Panc1 (cell line): Measurements from ENCODE around the gene AKAP12.

Experiments used
- POLR2AphosphoS5 ChIP-seq: IDR thresholded peaks from 2 replicates; pipeline ENCODE4 v1.6.1; 2012; ENCODE audit warnings: mild to moderate bottlenecking, low read depth, low read length, moderate library complexity
- SIN3A ChIP-seq: IDR thresholded peaks from 2 replicates; pipeline ENCODE4 v1.6.1; 2012; ENCODE audit warnings: low read depth, mild to moderate bottlenecking, low read length, moderate library complexity, borderline replicate concordance; ENCODE audit not compliant: insufficient read depth
- TCF7L2 ChIP-seq: IDR thresholded peaks from 2 replicates; pipeline ENCODE4 v1.6.1; 2011; ENCODE audit warnings: mild to moderate bottlenecking, low read depth, low read length, inconsistent platforms
- TF ChIP-seq, protein P1 (sequence below): fragments of 450-650 bp; IDR thresholded peaks from 2 replicates; pipeline ENCODE4 v1.5.1; 2017; ENCODE audit warnings: mild to moderate bottlenecking
- TF ChIP-seq, protein P2 (sequence below), 2 experiments: IDR thresholded peaks; 2 replicates each; pipeline ENCODE4 v1.6.1; 2011 to 2012; ENCODE audit warnings: low read depth in 2 of 2, control low read depth in 1 of 2, low read length in 1 of 2, mild to moderate bottlenecking in 1 of 2, moderate library complexity in 1 of 2; ENCODE audit not compliant: insufficient read depth in 1 of 2

DNA sequence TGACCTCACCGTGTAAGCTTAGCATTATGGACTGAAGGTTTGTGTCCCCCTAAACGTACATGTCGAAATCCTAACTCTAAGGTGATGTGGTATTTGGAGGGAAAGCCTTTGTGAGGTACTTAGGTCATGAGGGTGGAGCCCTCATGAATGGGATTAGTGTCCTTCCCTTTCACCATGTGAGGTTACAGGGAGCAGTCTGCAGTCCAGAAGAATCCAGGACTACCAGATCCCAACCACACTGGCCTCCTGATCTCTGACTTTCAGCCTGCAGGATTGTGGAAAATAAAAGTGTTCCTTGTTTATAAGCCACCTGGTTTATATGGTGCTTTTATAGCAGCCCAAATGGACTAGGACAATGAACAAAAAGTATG is 78.2 kb downstream of the AKAP12 start:
- TF ChIP-seq, protein P1, sequence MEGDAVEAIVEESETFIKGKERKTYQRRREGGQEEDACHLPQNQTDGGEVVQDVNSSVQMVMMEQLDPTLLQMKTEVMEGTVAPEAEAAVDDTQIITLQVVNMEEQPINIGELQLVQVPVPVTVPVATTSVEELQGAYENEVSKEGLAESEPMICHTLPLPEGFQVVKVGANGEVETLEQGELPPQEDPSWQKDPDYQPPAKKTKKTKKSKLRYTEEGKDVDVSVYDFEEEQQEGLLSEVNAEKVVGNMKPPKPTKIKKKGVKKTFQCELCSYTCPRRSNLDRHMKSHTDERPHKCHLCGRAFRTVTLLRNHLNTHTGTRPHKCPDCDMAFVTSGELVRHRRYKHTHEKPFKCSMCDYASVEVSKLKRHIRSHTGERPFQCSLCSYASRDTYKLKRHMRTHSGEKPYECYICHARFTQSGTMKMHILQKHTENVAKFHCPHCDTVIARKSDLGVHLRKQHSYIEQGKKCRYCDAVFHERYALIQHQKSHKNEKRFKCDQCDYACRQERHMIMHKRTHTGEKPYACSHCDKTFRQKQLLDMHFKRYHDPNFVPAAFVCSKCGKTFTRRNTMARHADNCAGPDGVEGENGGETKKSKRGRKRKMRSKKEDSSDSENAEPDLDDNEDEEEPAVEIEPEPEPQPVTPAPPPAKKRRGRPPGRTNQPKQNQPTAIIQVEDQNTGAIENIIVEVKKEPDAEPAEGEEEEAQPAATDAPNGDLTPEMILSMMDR = no peak
- no peak for TF ChIP-seq SIN3A
- TF ChIP-seq POLR2AphosphoS5 = no peak
- TF ChIP-seq, protein P2, sequence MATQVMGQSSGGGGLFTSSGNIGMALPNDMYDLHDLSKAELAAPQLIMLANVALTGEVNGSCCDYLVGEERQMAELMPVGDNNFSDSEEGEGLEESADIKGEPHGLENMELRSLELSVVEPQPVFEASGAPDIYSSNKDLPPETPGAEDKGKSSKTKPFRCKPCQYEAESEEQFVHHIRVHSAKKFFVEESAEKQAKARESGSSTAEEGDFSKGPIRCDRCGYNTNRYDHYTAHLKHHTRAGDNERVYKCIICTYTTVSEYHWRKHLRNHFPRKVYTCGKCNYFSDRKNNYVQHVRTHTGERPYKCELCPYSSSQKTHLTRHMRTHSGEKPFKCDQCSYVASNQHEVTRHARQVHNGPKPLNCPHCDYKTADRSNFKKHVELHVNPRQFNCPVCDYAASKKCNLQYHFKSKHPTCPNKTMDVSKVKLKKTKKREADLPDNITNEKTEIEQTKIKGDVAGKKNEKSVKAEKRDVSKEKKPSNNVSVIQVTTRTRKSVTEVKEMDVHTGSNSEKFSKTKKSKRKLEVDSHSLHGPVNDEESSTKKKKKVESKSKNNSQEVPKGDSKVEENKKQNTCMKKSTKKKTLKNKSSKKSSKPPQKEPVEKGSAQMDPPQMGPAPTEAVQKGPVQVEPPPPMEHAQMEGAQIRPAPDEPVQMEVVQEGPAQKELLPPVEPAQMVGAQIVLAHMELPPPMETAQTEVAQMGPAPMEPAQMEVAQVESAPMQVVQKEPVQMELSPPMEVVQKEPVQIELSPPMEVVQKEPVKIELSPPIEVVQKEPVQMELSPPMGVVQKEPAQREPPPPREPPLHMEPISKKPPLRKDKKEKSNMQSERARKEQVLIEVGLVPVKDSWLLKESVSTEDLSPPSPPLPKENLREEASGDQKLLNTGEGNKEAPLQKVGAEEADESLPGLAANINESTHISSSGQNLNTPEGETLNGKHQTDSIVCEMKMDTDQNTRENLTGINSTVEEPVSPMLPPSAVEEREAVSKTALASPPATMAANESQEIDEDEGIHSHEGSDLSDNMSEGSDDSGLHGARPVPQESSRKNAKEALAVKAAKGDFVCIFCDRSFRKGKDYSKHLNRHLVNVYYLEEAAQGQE (IDR thresholded peaks at IDR 0.05; ENCODE audit: insufficient read depth in 1 of 2, low read depth in 2 of 2, low read length in 1 of 2) = no peak
- TF ChIP-seq TCF7L2 = no peak
